HG03565 (cell line): Measurements from ENCODE around the gene ZNF750.

ENCODE experiments used
- ATAC-seq: cut with Tn5 transposase; IDR thresholded peaks from one replicate; pipeline ENCODE4 v1.9.1; 2021; ENCODE audit warnings: mild to moderate bottlenecking, moderate library complexity; ENCODE audit not compliant: unreplicated experiment

Gene ZNF750

DNA sequence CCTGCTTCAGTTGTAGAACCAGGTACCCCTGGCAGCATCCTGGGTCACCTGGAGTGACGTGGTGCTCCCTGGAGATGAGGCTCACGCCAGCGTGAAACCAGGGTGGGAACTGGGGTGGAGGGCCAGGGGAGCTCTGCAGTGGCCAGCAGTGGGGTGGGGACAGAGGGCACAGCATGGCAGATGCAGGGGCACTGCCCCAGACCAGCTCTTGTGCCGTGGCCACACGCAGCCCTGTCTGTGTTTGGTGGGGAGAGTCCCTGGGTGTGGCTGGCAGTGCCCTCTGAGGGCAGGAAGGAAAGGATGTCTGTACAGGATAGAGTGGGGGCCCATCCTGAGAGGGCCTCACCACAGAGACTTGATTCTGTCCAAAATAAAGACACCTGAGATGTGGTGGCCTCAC lies 24.5 kb downstream of the ZNF750 start:
- ATAC-seq: no peak

DNA sequence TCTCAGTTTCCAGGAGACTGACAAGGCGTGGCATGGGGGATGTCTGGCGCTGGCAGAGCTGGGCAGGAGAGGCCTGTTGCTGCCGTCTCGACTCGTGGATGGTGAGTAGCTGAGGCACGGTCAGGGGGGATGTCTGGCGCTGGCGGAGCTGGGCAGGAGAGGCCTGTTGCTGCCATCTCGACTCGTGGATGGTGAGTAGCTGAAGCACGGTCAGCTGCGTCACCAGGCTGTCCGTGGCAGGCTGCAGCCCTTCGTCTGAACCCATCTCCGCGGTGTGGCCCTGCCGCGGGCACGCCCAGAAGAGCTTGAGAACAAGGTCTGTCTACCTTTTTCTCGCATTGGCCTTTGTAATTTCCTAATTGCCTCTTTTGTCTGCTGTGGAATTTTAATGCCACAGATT lies 25.0 kb downstream of the ZNF750 start:
- no peak for ATAC-seq

GRCh38 chr17:82813299-82814051 lies 26.3 kb downstream of the ZNF750 start:
- no peak for ATAC-seq

DNA sequence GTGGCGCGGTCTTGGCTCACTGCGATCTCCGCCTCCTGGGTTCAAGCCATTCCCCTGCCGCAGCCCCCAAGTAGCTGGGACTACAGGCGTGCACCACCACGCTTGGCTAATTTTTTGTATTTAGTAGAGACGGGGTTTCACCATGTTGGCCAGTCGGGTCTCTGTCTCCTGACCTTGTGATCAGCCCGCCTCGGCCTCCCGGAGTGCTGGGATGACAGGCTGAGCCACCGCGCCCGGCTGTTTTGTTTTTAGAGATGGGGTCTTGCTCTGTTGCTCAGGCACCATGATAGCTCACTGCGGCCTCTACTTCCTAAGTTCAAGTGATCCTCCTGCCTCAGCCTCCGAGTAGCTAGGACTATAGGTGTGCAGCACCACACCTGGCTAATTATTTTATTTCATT lies 27.2 kb downstream of the ZNF750 start:
- no peak for ATAC-seq

DNA sequence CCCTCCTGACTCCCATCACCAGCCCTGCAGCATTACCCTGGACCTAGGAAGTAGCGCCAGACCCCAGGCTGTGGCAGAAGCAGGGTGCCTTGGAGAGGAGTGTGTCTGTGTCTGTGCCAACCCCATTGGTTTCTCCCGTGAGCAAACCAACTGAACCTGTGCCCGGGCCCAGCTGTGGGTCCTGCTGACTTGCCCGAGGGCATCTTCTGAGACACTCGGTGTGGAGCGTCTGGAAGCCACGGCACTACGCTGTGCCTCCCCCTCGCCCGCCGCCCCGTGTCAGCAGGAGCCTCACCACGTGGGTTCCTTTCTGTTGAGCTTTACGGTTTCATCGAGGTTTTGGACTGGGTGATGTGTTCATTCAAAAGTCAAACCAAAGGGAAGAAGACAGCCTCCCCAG lies 27.8 kb downstream of the ZNF750 start:
- ATAC-seq: no peak

GRCh38 chr17:82810644-82811430 lies 29.0 kb downstream of the ZNF750 start:
- ATAC-seq: no peak

GRCh38 chr17:82808921-82809905 lies 30.6 kb downstream of the ZNF750 start:
- no peak for ATAC-seq

DNA sequence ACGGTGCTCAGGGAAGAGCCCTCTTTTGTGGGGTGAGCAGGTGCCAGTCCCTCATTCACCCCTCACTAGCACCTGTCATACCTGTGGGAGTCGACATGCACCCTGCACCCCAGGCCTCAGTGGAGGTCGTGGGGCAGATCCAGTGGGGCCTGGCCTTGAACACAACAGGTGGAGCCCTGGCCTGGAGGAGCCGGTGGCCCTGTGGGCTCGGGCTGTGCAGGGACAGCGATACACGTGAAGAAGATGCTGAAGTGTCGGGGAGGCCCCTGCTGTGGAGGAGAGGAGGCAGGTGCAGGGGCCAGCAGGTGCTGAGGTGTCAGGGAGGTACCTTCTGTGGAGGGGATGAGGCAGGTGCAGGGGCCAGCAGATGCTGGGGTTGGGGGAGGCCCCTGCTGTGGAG lies 31.8 kb downstream of the ZNF750 start:
- no peak for ATAC-seq

DNA sequence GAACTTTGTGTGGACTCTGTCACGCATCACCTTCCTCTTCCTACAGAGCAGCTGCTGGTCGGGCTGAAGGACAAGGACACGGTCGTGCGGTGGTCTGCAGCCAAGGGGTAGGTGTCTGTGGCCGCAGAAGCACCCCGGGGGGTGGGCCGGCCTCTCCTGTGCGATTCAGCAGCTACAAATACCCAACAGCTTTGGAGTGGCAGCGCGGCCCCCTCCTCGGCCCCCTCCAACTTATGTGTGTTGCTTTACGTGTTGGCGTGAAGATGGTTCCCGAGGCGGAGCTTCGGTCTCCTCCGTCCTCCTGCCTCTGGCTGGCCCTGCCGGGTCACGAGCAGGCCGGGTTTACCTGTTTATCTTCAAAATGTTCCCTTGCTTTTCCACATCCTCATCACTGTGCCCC lies 32.3 kb downstream of the ZNF750 start:
- no peak for ATAC-seq

DNA sequence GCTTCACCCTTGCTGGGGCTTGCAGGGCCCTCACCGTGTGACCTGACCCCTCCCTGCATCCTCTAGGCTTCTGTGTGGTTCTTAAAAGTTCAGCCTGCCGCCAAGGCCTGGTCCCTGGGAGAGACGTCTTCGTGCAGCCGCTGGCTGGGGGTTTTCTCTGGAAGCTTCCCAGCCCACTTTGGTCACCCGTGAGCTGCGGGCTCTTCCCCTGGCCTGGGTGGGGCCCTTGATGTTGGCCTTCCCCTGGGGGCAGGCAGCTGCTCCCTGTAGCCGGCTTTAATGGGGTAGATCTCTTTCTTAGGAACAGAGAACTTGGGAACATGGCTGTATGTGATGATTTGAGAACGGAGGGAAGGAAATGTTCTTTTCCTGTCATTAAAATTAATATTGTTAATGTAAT lies 32.7 kb downstream of the ZNF750 start:
- ATAC-seq: no peak

DNA sequence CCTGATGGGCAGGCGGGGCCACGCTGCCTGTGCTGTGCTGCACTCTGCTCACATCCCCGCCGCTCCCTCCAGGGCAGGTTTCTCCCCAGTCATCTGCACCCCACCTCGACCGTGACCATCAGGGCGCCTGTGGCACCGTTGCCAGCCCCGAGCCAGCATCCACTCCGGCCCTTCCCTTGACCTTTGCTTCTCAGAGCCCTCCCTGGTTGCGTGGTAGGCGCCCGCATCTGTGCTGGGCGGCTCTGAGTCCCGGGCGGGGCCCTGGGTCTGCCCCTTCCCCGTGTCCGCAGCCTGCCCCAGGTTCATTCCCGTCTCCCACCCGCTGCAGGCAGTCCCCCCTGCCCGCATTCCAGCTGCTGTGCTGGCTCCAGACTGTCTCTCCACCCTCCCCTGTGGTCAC lies 33.2 kb downstream of the ZNF750 start:
- ATAC-seq: no peak

DNA sequence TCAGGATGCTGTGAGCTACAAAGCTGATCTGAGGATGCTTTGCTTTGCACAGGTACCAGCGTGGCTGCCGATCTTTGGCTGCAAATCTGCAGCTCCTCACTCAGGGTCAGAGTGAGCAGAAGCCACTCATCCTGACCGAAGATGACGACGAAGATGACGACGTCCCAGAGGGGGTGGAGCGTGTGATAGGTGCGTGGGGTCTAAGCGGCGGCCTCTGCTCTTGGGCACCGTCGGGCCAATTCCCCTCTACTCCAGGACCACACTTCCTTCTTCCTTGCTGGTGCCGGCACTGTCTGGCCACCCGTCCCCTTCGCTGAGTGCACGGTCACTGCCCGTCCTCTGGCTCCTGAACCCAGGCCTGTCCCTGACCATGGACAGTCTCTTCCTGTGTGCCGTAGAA lies 34.0 kb downstream of the ZNF750 start:
- no peak for ATAC-seq

GRCh38 chr17:82805254-82805653 lies 34.6 kb downstream of the ZNF750 start:
- no peak for ATAC-seq

DNA sequence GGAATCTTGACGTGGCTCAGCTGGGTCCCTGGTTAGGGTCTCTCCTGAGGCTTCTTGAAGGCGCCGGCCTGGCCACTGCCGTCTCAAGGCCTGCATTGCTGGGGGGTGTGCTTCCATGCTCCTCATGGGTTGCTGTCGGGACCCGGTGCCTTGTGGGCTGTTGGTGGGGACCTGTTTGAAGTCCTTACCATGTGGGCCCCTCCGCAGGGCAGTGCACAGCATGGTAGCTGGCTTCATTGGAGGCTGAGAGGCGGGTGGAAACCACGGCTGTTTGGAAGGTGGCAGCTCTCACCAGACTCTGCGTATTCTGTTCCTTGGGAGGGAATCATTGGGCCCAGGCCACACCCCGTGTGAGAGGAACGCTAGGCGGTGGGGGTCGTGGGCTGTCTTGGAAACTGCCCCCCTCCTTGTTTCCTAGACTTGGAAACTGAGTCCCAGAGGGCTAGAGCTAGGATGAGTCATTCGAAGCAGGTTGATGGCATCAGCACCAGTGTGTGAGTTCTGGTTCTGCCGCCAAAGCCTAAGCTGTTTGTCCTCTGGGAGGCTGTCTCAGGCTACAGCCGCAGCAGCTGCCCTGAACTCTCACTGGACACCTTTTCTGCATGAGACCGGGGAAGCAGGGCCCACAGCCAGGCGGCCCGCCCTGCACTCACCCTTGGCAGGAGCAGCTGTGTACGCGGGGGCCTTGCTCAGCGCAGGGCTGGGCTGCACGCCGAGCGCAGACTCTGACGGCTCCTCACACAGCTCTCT lies 35.2 kb downstream of the ZNF750 start:
- ATAC-seq: no peak

DNA sequence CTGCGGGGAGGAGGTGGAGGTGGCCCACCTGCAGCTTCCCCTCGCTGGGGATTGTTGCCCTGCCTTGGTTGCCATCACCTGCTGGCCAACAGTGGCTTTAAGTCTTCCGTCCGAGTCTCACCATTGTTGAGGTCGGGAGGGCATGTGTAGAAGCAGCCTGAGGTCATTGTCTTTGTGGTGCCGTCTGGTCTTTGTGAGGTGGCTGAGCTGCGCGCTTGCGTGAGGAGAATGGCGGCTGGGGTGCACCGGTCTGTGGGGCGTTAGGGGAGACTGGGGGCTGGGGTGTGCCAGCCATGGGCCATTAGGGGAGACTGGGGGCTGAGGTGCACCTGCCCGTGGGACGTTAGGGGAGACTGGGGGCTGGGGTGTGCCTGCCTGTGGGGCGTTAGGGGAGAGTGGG lies 36.2 kb downstream of the ZNF750 start:
- no peak for ATAC-seq

DNA sequence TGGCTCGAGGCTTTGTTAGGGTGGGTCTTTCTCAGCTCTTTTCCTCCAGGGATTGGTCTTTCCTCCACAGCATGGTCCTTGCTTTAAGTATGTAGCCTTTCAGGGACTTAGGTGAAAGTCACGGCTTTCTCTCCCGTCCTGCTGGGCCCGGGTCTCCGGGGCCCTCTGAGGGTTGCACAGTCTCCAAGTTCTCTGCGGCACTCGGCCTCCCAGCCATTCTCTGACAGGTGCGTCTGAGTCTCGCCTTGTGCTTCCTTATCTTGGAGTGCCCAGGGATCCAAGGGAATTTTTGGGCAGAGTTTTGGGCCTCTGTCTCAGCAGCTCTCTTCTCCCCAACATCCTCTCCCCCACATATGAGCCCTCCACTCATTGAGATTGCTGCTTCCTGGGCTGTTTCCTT lies 36.6 kb downstream of the ZNF750 start:
- ATAC-seq: no peak

DNA sequence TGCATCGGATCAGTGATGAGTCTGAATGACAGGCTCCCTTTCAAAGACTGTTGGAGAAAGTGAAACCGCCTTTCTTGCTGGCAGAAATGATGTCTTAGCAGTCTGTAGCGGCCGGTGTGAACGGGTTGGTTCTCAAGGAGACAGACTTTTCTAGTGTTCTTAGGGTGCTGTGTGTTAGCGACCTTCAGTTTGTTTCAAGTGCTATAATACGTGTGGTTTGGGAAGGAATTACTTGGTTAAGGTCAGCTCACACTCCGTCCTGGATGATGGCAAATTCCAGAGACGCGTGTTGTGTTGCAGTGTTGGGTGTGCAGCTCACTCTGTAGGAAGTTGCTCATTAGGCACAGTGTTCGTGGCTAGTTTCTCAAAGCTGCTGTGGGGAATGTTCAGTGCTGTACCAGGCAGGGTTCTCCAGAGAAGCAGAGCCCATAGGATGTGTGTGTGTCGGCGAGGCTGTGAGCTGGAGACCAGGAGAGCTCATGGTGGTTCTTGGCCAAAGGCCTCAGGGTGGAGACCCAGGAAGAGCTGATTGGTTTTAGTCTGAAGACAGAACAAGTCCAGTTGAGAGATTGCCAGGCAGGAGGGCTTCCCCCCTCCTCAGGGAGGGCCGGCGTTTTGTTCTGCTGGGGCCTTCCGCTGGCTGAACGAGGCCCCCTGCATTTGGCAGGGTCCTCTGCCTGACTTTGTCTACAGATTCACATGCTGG lies 37.6 kb downstream of the ZNF750 start:
- ATAC-seq: no peak

DNA sequence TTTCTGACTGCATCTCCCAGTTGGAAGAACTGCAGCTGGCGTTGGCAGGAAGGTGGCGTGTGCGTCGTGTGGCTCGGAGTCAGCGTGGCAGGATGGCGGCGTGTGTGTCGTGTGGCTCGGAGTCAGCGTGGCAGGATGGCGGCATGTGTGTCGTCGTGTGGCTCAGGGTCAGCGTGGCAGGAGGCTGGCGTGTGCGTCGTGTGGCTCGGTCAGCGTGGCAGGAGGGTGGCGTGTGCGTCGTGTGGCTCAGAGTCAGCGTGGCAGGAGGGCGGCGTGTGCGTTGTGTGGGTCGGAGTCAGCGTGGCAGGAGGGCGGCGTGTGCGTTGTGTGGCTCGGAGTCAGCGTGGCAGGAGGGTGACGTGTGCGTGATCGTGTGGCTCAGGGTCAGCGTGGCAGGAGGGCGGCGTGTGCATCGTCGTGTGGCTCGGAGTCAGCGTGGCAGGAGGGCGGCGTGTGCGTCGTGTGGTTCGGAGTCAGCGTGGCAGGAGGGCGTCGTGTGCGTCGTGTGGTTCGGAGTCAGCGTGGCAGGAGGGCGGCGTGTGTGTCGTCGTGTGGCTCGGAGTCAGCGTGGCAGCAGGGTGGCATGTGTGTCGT lies 38.3 kb downstream of the ZNF750 start:
- ATAC-seq: no peak

GRCh38 chr17:82800885-82801284 lies 38.9 kb downstream of the ZNF750 start:
- no peak for ATAC-seq

- ATAC-seq: no peak
Observed at GRCh38 chr17:82799591-82799990, 40.2 kb downstream of the ZNF750 start.
